Ramos (cell line): ENCODE measurements around the gene CXCR5.

ENCODE experiments used
- in situ Hi-C: fragments of 300-500 bp; cut with MboI; formaldehyde crosslinking; loops from one replicate; pipeline ENCODE4 v1.14.3; 2022; ENCODE audit warnings: low sequenced_read_pairs; ENCODE audit not compliant: unreplicated experiment

CXCR5 gene

GRCh38 chr11:118872403-118872821 lies 11.3 kb upstream of the CXCR5 start:
- in situ Hi-C loops = no loop called here

GRCh38 chr11:118873804-118874203 lies 9.9 kb upstream of the CXCR5 start:
- in situ Hi-C loops = no loop called here

GRCh38 chr11:118876286-118876685 lies 7.4 kb upstream of the CXCR5 start:
- in situ Hi-C loops = no loop called here

GRCh38 chr11:118877487-118878162 lies 6.1 kb upstream of the CXCR5 start:
- in situ Hi-C loops = no loop called here

- in situ Hi-C loops = no loop called here
These were observed 5.5 kb upstream of the CXCR5 start for GRCh38 chr11:118878163-118878563.

GRCh38 chr11:118881228-118881627 lies 2.5 kb upstream of the CXCR5 start:
- in situ Hi-C loops = no loop called here

GRCh38 chr11:118882491-118882890 lies 1.2 kb upstream of the CXCR5 start:
- in situ Hi-C loops = no loop called here

- in situ Hi-C loops = no loop called here
These were observed 706 bp upstream of the CXCR5 start for GRCh38 chr11:118883004-118883367.

GRCh38 chr11:118884875-118885274 lies 1.2 kb downstream of the CXCR5 start:
- in situ Hi-C loops = no loop called here

- in situ Hi-C loops = no loop called here
These were observed 1.6 kb downstream of the CXCR5 start for GRCh38 chr11:118885319-118885718.

GRCh38 chr11:118885831-118886565 lies 2.3 kb downstream of the CXCR5 start:
- in situ Hi-C loops = no loop called here

- in situ Hi-C loops = no loop called here
These were observed 3.0 kb downstream of the CXCR5 start for GRCh38 chr11:118886681-118887111.

GRCh38 chr11:118887206-118887605 lies 3.5 kb downstream of the CXCR5 start:
- in situ Hi-C loops = no loop called here

GRCh38 chr11:118888398-118888797 lies 4.7 kb downstream of the CXCR5 start:
- in situ Hi-C loops = no loop called here

GRCh38 chr11:118889797-118890196 lies 6.1 kb downstream of the CXCR5 start:
- in situ Hi-C loops = no loop called here

- in situ Hi-C loops = no loop called here
These were observed 8.8 kb downstream of the CXCR5 start for GRCh38 chr11:118892514-118892913.

- in situ Hi-C loops = no loop called here
These were observed 9.3 kb downstream of the CXCR5 start for GRCh38 chr11:118892964-118893363.

- in situ Hi-C loops = no loop called here
These were observed 10.0 kb downstream of the CXCR5 start for GRCh38 chr11:118893662-118894061.

GRCh38 chr11:118894192-118894591 lies 10.5 kb downstream of the CXCR5 start:
- in situ Hi-C loops = no loop called here

GRCh38 chr11:118895093-118896039 lies 11.7 kb downstream of the CXCR5 start:
- in situ Hi-C loops = no loop called here

GRCh38 chr11:118896472-118896913 lies 12.8 kb downstream of the CXCR5 start:
- in situ Hi-C loops = no loop called here
